Embryonic facial prominence (tissue), 1 donor: ENCODE measurements around the gene ZBTB7C.

Experiments used
- DNase-seq: peaks from one replicate; pipeline ENCODE4 v3.0.0-alpha.2; 2016; ENCODE audit errors: extremely low spot score

The ZBTB7C gene

GRCh38 chr18:48166336-48166875 is 242.8 kb downstream of the ZBTB7C start:
- DNase-seq, result no peak

DNA sequence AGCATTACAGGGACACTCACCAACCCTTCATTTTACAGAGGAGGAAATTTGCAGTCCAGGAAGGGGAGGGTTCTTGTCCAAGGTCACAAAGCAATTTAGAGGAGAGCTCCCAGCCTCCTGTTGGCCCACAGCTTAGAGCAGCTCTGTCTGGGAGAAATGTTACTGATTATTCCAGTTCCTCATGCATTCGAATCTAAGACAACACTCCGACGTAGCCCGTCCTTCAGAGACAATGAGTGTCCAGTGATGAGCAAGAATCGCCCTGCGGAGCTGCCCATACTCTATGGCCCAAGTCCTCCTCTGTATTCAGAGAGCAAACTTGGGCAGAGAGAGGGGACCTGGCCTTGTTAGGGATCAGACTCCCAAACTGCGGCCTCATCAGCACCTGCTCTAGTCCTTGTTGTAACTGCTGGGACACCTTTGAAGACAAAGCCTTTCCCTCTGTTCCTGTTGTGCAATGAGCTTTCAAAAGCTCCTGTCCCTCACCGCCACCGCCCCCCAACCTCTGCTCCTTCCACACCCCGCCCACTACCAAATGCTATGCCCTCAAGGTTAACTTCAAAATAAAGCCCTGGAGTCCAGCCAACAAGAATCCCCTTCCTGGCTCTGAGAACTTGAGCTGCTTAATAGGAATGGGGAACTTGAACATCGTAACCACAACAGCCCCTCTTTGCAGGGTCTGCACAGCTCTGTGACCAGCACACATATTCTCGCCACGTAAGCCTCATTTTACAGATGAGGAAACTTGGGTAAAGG is 243.9 kb downstream of the ZBTB7C start:
- no peak for DNase-seq

DNA sequence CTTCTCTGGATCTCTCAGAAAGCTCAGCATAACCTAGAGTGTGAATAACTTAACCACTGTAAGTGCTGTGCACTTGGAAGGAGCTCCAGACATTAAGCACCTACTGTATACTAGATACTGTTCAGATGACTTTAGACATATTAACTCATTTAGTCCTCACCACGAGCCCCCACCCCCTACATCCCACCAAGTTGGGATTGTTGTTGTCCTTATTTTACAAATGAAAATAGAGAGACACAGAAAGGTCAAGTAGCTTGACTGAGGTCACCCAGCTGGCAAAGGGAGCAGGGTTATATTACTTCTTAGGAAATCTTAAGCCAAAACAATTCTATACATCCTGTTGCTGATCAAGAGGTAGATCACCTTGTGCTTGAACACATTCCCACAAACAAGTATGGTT is 244.5 kb downstream of the ZBTB7C start:
- no peak for DNase-seq

GRCh38 chr18:48164116-48164515 is 245.1 kb downstream of the ZBTB7C start:
- no peak for DNase-seq

GRCh38 chr18:48163738-48164115 is 245.5 kb downstream of the ZBTB7C start:
- no peak for DNase-seq

- DNase-seq, result no peak
These were observed 246.0 kb downstream of the ZBTB7C start for GRCh38 chr18:48162956-48163737.

DNA sequence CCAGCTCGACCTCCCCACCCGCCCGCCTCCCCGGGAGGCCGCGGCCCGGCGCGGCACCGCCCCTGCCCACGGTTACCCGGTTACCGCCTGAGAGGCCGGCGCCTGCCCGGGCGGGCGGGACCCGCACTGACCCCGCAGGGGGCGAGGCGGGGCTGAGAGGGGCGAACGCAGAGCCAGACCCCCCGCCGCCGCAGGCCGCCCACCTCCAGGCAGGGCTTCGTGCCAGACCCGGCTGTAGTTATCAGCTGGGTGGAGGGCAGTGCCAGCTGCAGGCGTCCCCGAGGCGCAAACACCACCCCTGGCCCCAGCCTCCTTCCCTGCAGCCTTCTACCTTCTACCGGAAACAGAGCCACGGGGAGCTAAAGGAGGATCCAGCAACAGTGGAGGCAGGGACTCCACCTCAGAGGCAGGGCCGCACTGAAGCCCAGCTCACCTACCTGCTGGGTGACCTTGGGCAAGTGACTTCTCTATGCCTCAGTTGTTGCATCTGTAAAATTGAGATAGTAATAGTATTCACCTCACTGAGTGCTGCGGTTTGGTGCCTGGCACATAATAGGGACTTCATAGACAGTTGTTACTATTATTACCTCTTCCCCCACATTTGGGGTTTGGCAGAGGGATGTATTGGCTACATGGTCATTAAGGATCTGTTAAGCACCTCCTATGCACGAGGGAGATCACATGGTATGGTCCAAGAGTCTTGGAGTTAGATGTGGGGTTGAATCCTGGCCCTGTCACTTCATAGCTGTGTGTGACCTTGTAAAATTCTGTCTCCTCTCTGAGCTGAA is 247.1 kb downstream of the ZBTB7C start:
- DNase-seq, result no peak

GRCh38 chr18:48161191-48161910 is 247.8 kb downstream of the ZBTB7C start:
- peak; percentile 56 for DNase-seq

GRCh38 chr18:48160622-48161021 is 248.6 kb downstream of the ZBTB7C start:
- no peak for DNase-seq

DNA sequence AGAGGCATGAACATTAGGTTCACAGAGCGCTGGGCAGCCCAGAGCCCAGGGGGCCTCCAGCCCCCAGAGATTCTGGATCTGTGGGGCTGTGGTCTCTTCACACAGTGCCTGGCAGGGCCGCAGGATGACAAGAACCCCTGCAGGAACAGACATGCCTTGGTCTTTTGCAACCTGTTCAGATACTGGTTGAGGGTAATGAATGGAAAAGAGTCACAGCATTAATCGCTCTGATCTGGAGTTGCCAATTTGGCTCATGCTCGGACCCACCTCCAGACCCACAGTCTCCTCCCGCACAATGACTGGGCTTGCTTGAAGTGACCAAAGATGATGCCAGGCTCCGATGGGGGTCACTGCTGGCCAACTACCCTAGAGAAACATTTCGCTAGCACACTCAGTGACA is 249.4 kb downstream of the ZBTB7C start:
- DNase-seq, result no peak

DNA sequence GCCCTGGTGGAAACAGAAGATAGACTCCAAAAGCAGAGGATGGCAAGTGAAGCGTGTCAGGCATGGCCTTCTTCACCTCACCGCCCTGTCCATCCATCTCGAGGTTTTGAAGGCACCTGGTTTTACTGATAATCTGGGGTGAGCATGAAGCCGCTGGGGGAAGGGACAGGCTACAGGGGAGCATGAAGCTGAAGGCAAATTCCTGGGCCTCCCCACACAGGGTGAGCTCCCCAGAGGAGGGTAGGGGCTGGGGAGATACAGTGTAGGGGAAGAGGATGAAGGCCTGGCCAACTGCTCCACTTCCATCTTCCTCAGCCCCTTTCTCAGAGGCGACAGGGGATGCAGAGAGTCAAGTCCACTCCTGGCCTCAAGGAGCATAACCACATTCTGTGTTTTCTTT is 250.5 kb downstream of the ZBTB7C start:
- no peak for DNase-seq

DNA sequence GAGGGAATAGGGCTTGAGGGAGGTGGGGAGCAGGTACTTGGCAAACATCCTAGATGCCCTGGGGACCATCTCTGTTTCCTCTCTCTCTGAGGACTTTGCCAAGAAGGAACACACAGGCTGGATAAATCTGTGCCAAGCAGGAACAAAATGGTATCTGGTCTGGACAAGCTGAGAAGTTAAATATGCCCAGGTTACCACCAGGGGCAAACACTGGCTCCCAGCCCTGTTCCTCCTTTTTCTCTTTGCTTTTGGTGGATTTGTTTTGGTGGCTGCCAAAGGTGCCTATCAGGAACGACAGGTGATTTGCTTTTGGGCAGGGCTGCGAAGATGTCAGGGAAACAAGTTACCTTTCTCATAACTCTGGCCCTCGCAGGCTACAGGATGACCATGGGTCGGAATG is 251.2 kb downstream of the ZBTB7C start:
- DNase-seq, result no peak

DNA sequence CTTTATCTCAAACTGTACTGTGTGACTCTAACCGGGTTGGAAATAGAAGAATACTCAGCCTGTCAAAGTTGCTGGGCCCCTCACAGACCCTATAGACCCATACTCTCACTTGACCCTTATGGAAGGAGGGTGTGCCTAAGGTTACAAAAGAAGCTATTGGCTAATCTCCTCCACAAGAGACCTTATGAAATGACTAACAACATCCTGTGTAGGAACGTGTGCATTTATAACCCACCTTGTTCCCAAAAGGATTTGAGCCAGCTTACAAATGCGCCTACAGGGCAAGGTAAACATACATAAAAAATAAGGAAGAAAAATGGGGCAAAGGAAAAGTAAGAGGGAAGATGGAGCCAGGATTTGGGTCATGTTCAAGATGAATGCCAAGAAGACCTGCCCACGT is 253.3 kb downstream of the ZBTB7C start:
- DNase-seq, result no peak

DNA sequence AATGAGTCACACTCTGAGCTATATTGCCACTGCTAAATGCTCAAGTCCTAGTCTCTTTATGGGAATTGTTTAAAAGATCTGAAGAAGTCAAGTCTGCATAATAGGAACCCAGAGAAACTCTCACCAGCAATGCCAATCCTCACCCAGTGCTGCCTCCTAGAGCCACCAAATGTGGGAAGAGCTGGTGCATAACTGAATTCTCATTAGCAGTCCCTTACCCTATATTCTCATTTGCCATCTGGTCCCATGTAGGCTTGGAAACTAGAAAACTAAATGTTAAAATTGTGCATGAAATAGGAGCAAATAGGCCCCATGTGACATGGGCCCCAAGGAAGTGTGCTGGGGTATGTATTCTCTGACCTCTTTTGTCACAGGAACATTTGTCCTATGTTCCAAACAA is 254.4 kb downstream of the ZBTB7C start:
- DNase-seq, result no peak

DNA sequence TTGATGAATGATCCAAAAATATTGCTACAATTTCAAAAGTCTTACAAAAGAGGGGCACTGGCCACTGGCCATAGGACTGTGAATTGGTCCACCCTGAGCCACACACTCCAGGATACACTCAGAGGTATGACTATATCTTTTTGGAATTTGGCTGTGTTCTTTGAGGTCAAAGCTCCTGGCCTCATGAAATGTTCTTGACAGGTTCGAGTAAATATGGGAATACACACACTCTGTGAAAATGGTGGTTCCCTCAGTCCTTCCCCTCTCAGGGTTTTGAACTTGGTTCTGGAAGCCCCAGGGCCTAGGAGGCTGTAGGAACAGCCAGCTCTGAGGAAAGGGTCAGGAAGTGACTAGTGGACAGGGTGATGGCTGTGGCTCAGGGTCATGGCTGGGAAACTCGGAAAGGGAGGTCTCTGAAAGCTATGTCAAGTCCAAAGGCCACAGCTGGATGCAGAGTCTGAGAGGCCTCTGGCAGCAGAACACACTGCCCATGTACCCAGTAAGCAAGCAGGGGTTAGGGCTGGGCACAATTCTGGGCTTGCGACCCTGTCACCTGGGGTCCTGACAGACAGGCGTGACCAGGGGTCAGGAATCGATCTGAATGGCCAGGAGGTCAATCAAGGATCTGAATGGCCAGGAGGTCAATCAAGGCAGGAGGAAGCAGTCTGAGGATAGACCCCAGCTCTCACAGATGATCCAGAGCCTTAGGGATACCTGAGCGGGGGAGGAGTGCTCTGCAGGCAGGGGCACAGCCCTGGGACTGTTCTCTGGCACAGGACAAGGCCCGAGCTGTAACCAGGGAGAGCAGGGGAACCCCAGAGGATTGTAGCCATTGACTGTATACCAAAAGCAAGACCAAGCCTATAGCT is 255.3 kb downstream of the ZBTB7C start:
- DNase-seq, result no peak

GRCh38 chr18:48152549-48152948 is 256.6 kb downstream of the ZBTB7C start:
- no peak for DNase-seq

DNA sequence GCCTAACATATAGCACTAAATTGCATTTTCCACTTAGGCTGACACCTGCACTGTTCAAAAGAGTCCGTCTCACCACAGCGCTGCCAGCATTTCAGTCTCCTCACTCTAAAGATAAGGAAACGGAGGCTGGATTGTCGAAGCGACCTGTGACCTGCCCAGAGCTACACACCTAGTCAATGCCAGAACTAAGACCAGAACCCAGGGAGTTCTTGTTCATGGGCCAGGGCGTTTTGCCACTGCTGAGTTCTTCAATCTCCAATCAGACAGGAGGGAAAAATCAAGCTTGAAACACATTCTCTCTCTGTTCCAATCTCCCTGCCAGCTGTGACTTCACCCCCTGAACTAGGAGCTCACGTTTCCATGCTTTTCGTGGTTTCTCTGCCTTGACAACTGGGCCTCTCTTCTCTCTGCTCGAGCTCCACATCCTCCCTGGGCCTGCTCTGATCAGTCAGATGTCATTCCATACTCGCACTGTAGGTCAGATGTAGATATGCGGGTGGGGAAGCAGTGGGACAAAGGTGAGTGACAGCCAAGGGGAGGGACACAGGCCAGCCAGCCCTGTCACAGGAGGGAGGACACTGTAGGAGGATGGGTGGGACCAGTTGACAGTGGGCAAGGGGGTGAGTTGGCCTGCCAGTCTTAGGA is 257.6 kb downstream of the ZBTB7C start:
- DNase-seq, result no peak

- DNase-seq, result no peak
These were observed 260.0 kb downstream of the ZBTB7C start for GRCh38 chr18:48149020-48149685.

- DNase-seq, result no peak
These were observed 266.2 kb downstream of the ZBTB7C start for GRCh38 chr18:48142994-48143393.

GRCh38 chr18:48142353-48142752 is 266.8 kb downstream of the ZBTB7C start:
- DNase-seq, result no peak
